RPMI7951 (cell line): ENCODE measurements around the gene DOCK4. TPM values are rescaled to one million over a fixed set of nuclear protein-coding genes. Genes with fewer than 3 reads are reported as not detected.

Source experiments
- DNase-seq: peaks from one replicate; pipeline ENCODE4 v3.0.0-alpha.2; 2012; ENCODE audit warnings: low read depth
- total RNA-seq: library from RNA; depleted of rRNA; stranded (reverse); fragments of >200 nt; shearing (Covaris generic); gene quantifications from 2 replicates; pipeline ENCODE4 v1.2.3, GENCODE V29; 2014

Gene DOCK4
- total RNA-seq, 1 experiment from 2014 or later: 10.8 TPM

DNA sequence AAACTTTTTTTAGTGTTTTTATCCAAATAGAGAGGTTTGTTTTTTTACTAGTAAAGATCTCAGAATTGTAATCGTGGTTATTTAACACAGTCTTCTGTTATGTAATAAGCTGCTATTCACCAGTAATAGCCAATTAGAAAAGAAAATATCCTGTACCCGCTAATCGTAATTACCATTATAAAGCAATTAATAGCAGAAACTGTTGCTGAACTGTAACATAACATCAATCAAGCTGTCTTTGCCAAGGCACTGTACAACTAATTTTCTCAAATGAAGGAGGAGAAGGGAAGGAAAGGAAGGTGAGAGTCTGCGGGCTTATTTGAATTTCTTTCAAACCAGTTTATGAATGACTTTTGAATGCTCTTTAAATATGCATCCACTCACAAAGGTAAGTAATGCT lies 9.6 kb upstream of the DOCK4 start:
- no peak for DNase-seq

- DNase-seq: peak; percentile 6
Measured at GRCh38 chr7:112214883-112215282, 8.7 kb upstream of the DOCK4 start.

GRCh38 chr7:112214268-112214667 lies 8.1 kb upstream of the DOCK4 start:
- no peak for DNase-seq

GRCh38 chr7:112213735-112214134 lies 7.5 kb upstream of the DOCK4 start:
- no peak for DNase-seq

DNA sequence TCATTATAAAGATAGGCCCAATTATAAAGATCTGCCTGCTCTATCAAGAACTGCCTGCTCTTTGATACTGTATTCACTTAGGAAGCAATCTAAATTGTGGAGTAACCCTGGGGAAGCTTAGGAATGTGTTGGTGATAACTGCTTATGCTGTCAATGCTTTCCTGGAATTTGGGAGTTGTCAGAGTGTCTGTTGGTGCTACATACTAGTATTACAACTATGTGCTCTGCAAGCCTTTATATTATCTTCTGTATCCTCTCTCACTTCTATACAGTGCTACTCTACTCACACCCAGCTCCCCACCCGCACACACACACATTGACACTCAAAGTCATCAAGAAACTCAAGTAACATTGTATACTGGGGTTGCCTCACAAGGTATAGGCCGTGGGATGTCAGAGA lies 6.4 kb upstream of the DOCK4 start:
- DNase-seq: no peak

- DNase-seq: no peak
Measured at GRCh38 chr7:112211348-112211907, 5.2 kb upstream of the DOCK4 start.

DNA sequence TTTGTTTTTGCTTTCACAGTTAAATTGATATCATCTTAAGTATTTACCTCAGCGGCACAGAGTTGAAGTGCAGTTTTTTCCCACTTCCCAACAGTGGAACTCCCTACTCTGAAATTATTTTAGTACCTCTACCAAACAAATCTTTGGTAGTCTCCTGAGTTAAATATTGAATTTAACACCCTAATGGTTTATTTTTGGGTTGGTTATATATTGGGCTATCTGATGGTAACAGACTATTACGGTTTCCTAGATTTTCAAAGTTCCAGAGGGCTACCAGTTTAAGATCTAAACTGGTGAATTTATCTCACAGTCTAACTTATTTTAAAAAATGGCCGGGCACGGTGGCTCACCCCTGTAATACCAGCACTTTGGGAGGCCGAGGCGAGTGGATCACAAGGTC lies 1.6 kb upstream of the DOCK4 start:
- DNase-seq: no peak

DNA sequence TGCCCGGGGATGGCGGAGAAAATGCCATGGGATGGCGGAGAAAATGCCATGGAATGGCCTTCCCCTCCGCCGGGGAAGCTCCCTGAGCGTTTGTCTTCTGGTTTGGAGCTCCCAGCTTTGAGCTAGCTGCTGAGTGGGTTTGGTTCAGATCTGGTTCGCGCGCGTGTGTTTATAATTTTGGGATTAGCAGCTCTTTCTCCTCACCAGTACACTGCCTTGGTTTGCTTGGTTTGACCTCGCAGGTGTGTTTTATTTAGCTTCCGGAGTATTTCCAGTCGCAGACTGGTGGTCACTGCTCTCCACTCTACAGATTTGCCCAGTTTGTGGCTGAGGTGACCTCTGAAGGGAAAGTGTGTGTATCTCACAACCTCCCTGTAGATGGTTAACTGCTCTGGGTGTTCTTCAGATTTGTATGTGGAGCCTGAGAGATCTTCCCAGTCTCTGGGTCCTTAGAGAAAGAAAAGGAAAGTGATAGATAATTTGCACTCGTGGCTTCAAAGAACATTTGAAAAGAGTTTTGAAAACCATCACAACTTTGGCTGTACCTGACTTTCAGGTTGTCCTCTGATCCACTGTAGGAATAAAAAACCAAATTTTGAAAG lies 893 bp upstream of the DOCK4 start:
- DNase-seq: peak; percentile 13

GRCh38 chr7:112205343-112206237 lies 609 bp downstream of the DOCK4 start:
- peak; percentile 55 for DNase-seq

DNA sequence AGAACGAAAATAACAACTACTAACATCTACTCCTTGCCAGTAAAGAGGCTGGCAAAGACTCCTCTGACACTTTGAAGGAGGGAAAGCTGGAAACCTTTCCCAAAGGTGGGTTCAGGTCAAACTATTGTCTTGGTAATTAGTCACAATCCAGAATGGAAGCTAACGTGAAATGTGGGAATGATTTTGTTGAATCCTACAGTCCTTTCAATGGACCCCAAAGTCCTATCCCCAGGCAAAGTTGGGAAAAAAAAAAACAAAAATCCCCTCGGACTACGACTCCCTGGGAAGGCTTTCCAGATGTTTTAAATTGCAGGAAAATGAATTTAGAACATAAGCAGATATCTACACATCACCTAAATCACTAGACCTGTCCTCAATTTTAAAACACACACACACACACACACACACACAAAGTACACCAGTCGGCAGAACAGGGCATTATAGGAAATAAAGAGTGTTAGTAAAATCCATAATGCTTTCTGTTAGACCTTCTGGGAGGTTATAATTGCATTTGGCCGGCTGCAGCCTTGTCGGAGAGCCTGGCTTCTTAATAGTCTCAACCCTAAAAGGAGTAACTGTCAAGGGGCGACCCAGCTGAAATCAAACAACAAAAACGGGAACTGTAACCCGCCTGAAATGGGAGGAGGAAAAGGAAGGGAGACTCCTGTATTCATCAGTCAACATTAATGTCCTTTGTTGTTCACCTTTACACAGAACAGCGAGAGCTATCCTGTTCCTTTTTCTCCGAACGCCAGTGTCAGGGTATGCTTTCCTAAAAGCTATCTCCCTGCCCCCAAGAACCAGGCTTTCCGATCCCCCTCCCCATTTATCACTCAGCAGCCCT lies 1.5 kb downstream of the DOCK4 start:
- peak; percentile 14 for DNase-seq

- no peak for DNase-seq
Measured at GRCh38 chr7:112203365-112203739, 2.8 kb downstream of the DOCK4 start.

GRCh38 chr7:112202816-112203215 lies 3.4 kb downstream of the DOCK4 start:
- no peak for DNase-seq

- DNase-seq: no peak
Measured at GRCh38 chr7:112201839-112202238, 4.4 kb downstream of the DOCK4 start.

DNA sequence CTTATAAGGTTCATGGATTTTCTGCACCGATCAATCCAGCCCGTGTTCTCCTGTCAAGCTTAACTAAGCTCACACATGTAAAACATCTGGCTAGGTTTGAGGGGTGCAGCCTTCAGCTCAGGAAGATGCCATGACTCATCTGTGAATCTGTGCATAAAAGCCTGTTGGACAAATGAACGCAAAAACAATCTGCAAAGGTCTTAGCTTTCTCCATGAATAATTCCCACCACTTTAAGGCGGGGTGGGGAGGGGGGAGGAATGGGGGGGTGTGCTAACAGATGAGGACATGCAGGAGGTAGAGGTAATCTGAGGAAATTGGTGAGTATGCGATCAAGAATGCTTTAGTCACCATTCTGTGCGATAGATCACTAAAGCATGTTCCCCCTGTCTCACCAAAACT lies 4.8 kb downstream of the DOCK4 start:
- DNase-seq: peak; percentile 78

GRCh38 chr7:112199672-112200071 lies 6.5 kb downstream of the DOCK4 start:
- no peak for DNase-seq

- peak; percentile 15 for DNase-seq
Measured at GRCh38 chr7:112199035-112199655, 7.1 kb downstream of the DOCK4 start.

GRCh38 chr7:112197322-112197721 lies 8.9 kb downstream of the DOCK4 start:
- DNase-seq: no peak

- DNase-seq: no peak
Measured at GRCh38 chr7:112195717-112196116, 10.5 kb downstream of the DOCK4 start.

- no peak for DNase-seq
Measured at GRCh38 chr7:112193915-112194502, 12.2 kb downstream of the DOCK4 start.

DNA sequence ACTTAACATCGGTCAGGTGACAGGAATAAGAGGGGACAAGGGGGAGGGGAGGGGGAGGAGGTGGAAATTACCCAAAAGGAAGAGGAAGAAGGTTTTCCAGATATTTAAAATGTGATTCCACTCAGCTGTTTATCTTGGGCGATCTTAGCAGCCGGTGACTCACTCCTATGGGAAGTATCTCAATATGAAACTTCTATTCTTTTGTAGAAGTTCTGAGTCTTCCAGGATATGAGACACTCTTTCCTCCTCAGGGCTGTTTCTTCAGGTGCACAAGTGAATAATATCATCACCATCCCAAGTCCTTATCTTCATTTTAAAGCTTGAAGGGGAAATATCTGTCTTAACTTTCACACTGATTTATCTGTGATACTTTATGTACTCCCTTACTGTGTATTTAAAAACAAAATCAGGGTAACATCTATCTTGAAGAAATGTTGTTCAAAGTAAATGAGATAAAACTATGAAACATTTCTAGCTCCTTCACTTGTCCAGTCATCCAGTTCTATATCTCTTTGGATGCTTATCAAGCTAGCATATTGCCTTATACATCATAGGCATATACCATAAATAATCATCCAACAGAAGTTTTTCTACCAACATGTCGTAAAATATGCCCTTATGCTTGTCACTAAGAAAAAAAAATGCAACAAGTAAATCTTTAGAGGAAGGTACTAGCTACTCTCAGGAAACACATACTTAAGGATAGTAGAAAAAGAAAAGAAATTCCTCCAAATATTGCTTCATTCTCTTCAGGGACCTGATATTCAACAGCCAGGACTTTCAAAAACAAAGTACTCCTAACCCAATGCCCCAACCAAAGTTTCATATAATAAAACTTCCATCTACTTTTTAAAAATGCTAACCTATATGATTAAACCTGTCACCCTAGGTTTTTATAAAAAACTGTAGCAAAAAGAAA lies 13.7 kb downstream of the DOCK4 start:
- peak; percentile 83 for DNase-seq
